Endothelial cell of umbilical vein (primary cell): ENCODE measurements around the gene SPON2. TPM values are rescaled to one million over a fixed set of nuclear protein-coding genes. Genes with fewer than 3 reads are reported as not detected.

Experiments
- BruUV-seq: library from RNA; stranded (reverse); fragments of 400-500 nt; replicated peaks from 2 replicates; lab custom pipeline; 2021; lab: Mats Ljungman, UMichigan
- CTCF ChIA-PET: fragments of 300-600, 350-600 bp; sonication (Branson Sonifier 250); formaldehyde crosslinking; loops from one replicate; lab custom pipeline; 2021; ENCODE audit warnings: antibody characterized with exemption, inconsistent platforms; lab: Charles Lee
- POLR2A ChIA-PET: fragments of 300-600, 350-600 bp; sonication (Branson Sonifier 250); formaldehyde crosslinking; loops from one replicate; lab custom pipeline; 2021; ENCODE audit warnings: antibody characterized with exemption, inconsistent platforms; lab: Charles Lee
- DNase-seq: peaks from one replicate; pipeline ENCODE4 v3.0.0-alpha.2; 2011; ENCODE audit warnings: low read depth, low spot score
- FAIRE-seq: peaks from 2 replicates; lab custom pipeline; 2011; peaks lifted over from hg19 to GRCh38; lab: Jason Lieb, UNC
- H2AFZ ChIP-seq: 2 replicates; pipeline ENCODE4 v1.6.0; 2012; ENCODE audit warnings: low read depth, low read length, control low read depth, inconsistent platforms
- H3K27ac ChIP-seq: 2 replicates; pipeline ENCODE4 v1.5.1; 2011; ENCODE audit warnings: low read depth, mild to moderate bottlenecking, control low read depth, low read length, moderate library complexity; ENCODE audit not compliant: insufficient read depth
- H3K27me3 ChIP-seq, 2 experiments: 2 replicates each; pipeline versions ENCODE4 v1.6.0 to v1.6.1; 2011; ENCODE audit warnings: low read length in 2 of 2, mixed read lengths in 1 of 2; ENCODE audit not compliant: control insufficient read depth in 2 of 2, insufficient read depth in 2 of 2
- H3K36me3 ChIP-seq, 2 experiments: 2 replicates in 1 of 2; 3 replicates in 1 of 2; pipeline ENCODE4 v1.5.1; 2011; ENCODE audit warnings: low read length in 2 of 2, mild to moderate bottlenecking in 1 of 2, moderate library complexity in 1 of 2; ENCODE audit not compliant: control insufficient read depth in 2 of 2, insufficient read depth in 2 of 2; ENCODE audit errors: extremely low read depth in 1 of 2
- H3K4me1 ChIP-seq: 3 replicates; pipeline ENCODE4 v1.5.1; 2011; ENCODE audit warnings: mild to moderate bottlenecking, low read length; ENCODE audit not compliant: control insufficient read depth, insufficient read depth; ENCODE audit errors: extremely low read depth
- H3K4me2 ChIP-seq: 2 replicates; pipeline ENCODE4 v1.6.1; 2011; ENCODE audit warnings: low read length, control low read depth, mixed read lengths; ENCODE audit not compliant: insufficient read depth
- H3K4me3 ChIP-seq, 3 experiments: fragments of 200-600 bp in 1 of 3; sonication (generic), shearing (Covaris generic) in 1 of 3; replicated peaks in 1 of 3; 2 replicates each; pipeline ENCODE4 v1.5.1; 2011 to 2016; ENCODE audit warnings: control low read depth in 3 of 3, low read length in 3 of 3, mild to moderate bottlenecking in 2 of 3, inconsistent platforms in 1 of 3, low read depth in 1 of 3, moderate library complexity in 1 of 3; ENCODE audit not compliant: insufficient read depth in 1 of 3
- H3K79me2 ChIP-seq: 2 replicates; pipeline ENCODE4 v1.6.0; 2012; ENCODE audit warnings: low read length, inconsistent platforms; ENCODE audit not compliant: control insufficient read depth, insufficient read depth
- H3K9ac ChIP-seq: replicated peaks from 2 replicates; pipeline ENCODE3; 2011; ENCODE audit warnings: low read length, control low read depth; ENCODE audit not compliant: insufficient read depth; ENCODE audit errors: extremely low read depth
- H3K9me1 ChIP-seq: replicated peaks from 3 replicates; pipeline ENCODE4 v1.6.0; 2011; ENCODE audit warnings: mild to moderate bottlenecking, low read length; ENCODE audit not compliant: control insufficient read depth, insufficient read depth; ENCODE audit errors: extremely low read depth
- H3K9me3 ChIP-seq: replicated peaks from 2 replicates; pipeline ENCODE4 v1.5.1; 2012; ENCODE audit warnings: low read length, inconsistent platforms; ENCODE audit not compliant: control insufficient read depth, insufficient read depth
- H4K20me1 ChIP-seq: replicated peaks from 2 replicates; pipeline ENCODE3; 2011; ENCODE audit warnings: mild to moderate bottlenecking, low read length; ENCODE audit not compliant: control insufficient read depth, insufficient read depth; ENCODE audit errors: extremely low read depth
- CTCF ChIP-seq, 2 donors: IDR thresholded peaks; 1 replicate in 1 of 2; 2 replicates in 1 of 2; pipeline ENCODE4 v1.5.1; 2011; ENCODE audit warnings: low read length in 2 of 2, mild to moderate bottlenecking in 2 of 2, moderate library complexity in 2 of 2, control low read depth in 1 of 2, inconsistent platforms in 1 of 2, low read depth in 1 of 2; ENCODE audit not compliant: insufficient read depth in 1 of 2; ENCODE audit errors: extremely low read depth in 1 of 2
- EZH2 ChIP-seq: IDR thresholded peaks from 2 replicates; pipeline ENCODE4 v1.6.1; 2012; ENCODE audit warnings: borderline replicate concordance, low read depth, mild to moderate bottlenecking, moderate library complexity, low read length, inconsistent platforms; ENCODE audit not compliant: severe bottlenecking
- FOS ChIP-seq: IDR thresholded peaks from 2 replicates; pipeline ENCODE4 v1.6.1; 2011; ENCODE audit warnings: mild to moderate bottlenecking, low read length, moderate library complexity, borderline replicate concordance; ENCODE audit not compliant: insufficient read depth
- GATA2 ChIP-seq: IDR thresholded peaks from 2 replicates; pipeline ENCODE4 v1.7.0; 2011; ENCODE audit warnings: low read depth, mild to moderate bottlenecking, moderate library complexity, mixed read lengths, low read length; ENCODE audit not compliant: insufficient read length, insufficient read depth
- JUN ChIP-seq: IDR thresholded peaks from 2 replicates; pipeline ENCODE4 v1.6.1; 2011; ENCODE audit warnings: borderline replicate concordance, low read depth; ENCODE audit not compliant: insufficient read length, insufficient read depth
- MAX ChIP-seq: IDR thresholded peaks from 2 replicates; pipeline ENCODE4 v1.6.1; 2011; ENCODE audit not compliant: insufficient read depth, insufficient read length
- MYC ChIP-seq: IDR thresholded peaks from one replicate; pipeline ENCODE4 v1.6.1; 2011; ENCODE audit warnings: mild to moderate bottlenecking, low read depth, low read length
- POLR2A ChIP-seq: IDR thresholded peaks from 2 replicates; pipeline ENCODE4 v1.6.1; 2012; ENCODE audit warnings: low read depth, mild to moderate bottlenecking, control low read depth, low read length
- POLR2AphosphoS5 ChIP-seq: IDR thresholded peaks from 2 replicates; pipeline ENCODE4 v1.6.1; 2012; ENCODE audit warnings: low read depth, mild to moderate bottlenecking, control low read depth, low read length, moderate library complexity; ENCODE audit not compliant: insufficient read depth
- dilution Hi-C: fragments of 300-500 bp; cut with MboI; formaldehyde crosslinking; loops from one replicate; pipeline ENCODE4 v1.15.0; 2019; ENCODE audit warnings: low sequenced_read_pairs; ENCODE audit not compliant: extremely low pct_ligation_motif_present
- intact Hi-C: fragments of 100-400 bp; cut with micrococcal nuclease; formaldehyde crosslinking; loops from one replicate; pipeline ENCODE4 v1.10.0; 2022
- polyA plus RNA-seq, 4 experiments: library from polyadenylated mRNA; depleted of rRNA in 3 of 4; stranded (reverse) in 3 of 4; unstranded in 1 of 4; fragments of >200 nt; gene quantifications; 2 replicates each; pipeline versions ENCODE4 v1.2.1 to v1.2.3, GENCODE V29; 2011 to 2012; ENCODE audit warnings: missing spikeins in 1 of 4
- total RNA-seq: library from RNA; stranded (reverse); gene quantifications from 2 replicates; pipeline ENCODE4 v1.2.3, GENCODE V29; 2021

The SPON2 gene
- total and polyA plus RNA-seq, 2 donors (not counting 3 experiments of a cell fraction or from before 2014, with no cell fraction given): 0.04 TPM; not detected in 1

- Histone ChIP-seq H3K79me2 (no peaks in the 10 kb centered on the region), H3K4me1 (no peaks in the 10 kb centered on the region), H3K9ac (no peak overlapping the region), H4K20me1 (no peaks in the 10 kb centered on the region), H3K36me3 (peaks cover 8 to 39% of the 10 kb centered on the region in 2 experiments), H3K27ac (no peak overlapping the region), H3K9me1 (no peaks in the 10 kb centered on the region), H3K9me3 (no peaks in the 10 kb centered on the region), H3K4me2 (no peak overlapping the region), H3K27me3 (no peaks in the 10 kb centered on the region), H3K4me3 (no peak overlapping the region), H2AFZ (no peak overlapping the region)
- dilution Hi-C loops: no loop called here
- TF ChIP-seq POLR2A (no peak), FOS (no peak), GATA2 (no peak), MYC (no peak), MAX (no peak), EZH2 (no peak), JUN (no peak), POLR2AphosphoS5 (no peak), CTCF (IDR thresholded peaks at IDR 0.05; ENCODE audit: extremely low read depth in 1 of 2, insufficient read depth in 1 of 2, low read depth in 1 of 2, low read length in 2 of 2) (no peak)
- FAIRE-seq (no peak), DNase-seq (no peak)
- ChIA-PET CTCF (interaction anchor here (1.1 kb wide), 1 partner anchor 47 kb away, joined by 3 read pairs; no protein-coding TSS in a partner anchor), POLR2A (no interaction called here)
- no TSS peak for BruUV-seq
- intact Hi-C loops: no loop called here
Observed at GRCh38 chr4:1214101-1215095, 42.0 kb upstream of the SPON2 start.
